Hippocampal formation (tissue), 2 donors: ENCODE data around the gene MAPRE2.

Experiments
- DNase-seq, 2 donors: peaks; one replicate each; lab custom pipeline; 2025; lab: John Stamatoyannopoulos, UW

MAPRE2 gene

GRCh38 chr18:35040988-35041814 is at the start of gene MAPRE2:
Gene MAPRE2, plus strand, starts transcription at chr18:35041413. Its CDS starts 127 bp downstream, at chr18:35041540.
- DNase-seq: peak; percentile 97

GRCh38 chr18:34991561-34991960 is 49.7 kb upstream of the MAPRE2 start:
- no peak for DNase-seq

GRCh38 chr18:34993289-34993688 is 47.9 kb upstream of the MAPRE2 start:
- no peak for DNase-seq

- no peak for DNase-seq
Measured at GRCh38 chr18:34995746-34996145, 45.5 kb upstream of the MAPRE2 start.

- no peak for DNase-seq
Measured at GRCh38 chr18:34998661-34999060, 42.6 kb upstream of the MAPRE2 start.

GRCh38 chr18:34999756-35000289 is 41.4 kb upstream of the MAPRE2 start:
- peak in 1 of 2 donors; percentile 20 for DNase-seq

GRCh38 chr18:35000457-35000856 is 40.8 kb upstream of the MAPRE2 start:
- peak in 1 of 2 donors; percentile 72 for DNase-seq

- DNase-seq: no peak
Measured at GRCh38 chr18:35002120-35002519, 39.1 kb upstream of the MAPRE2 start.

- DNase-seq: peak; percentile 9 to 87
Measured at GRCh38 chr18:35005963-35006577, 35.1 kb upstream of the MAPRE2 start.

GRCh38 chr18:35010156-35010555 is 31.1 kb upstream of the MAPRE2 start:
- DNase-seq: no peak

GRCh38 chr18:35010993-35011392 is 30.2 kb upstream of the MAPRE2 start:
- no peak for DNase-seq

- no peak for DNase-seq
Measured at GRCh38 chr18:35019933-35020332, 21.3 kb upstream of the MAPRE2 start.

- no peak for DNase-seq
Measured at GRCh38 chr18:35022426-35023001, 18.7 kb upstream of the MAPRE2 start.

GRCh38 chr18:35024196-35024595 is 17.0 kb upstream of the MAPRE2 start:
- DNase-seq: no peak

GRCh38 chr18:35024965-35025364 is 16.2 kb upstream of the MAPRE2 start:
- no peak for DNase-seq

GRCh38 chr18:35026407-35027061 is 14.7 kb upstream of the MAPRE2 start:
- peak in 1 of 2 donors; percentile 41 for DNase-seq

GRCh38 chr18:35027206-35027605 is 14.0 kb upstream of the MAPRE2 start:
- no peak for DNase-seq

- no peak for DNase-seq
Measured at GRCh38 chr18:35028536-35028935, 12.7 kb upstream of the MAPRE2 start.

- DNase-seq: no peak
Measured at GRCh38 chr18:35029103-35029502, 12.1 kb upstream of the MAPRE2 start.

GRCh38 chr18:35029770-35030169 is 11.4 kb upstream of the MAPRE2 start:
- no peak for DNase-seq

- no peak for DNase-seq
Measured at GRCh38 chr18:35030277-35030989, 10.8 kb upstream of the MAPRE2 start.

- DNase-seq: no peak
Measured at GRCh38 chr18:35032113-35032512, 9.1 kb upstream of the MAPRE2 start.
